ENCODE measurements around the gene CYGB. TPM values are rescaled to one million over a fixed set of nuclear protein-coding genes. Genes with fewer than 3 reads are reported as not detected.

The CYGB gene
- total RNA-seq, 1 donor from 2014 or later = 0.46 TPM

- no peak for TF ChIP-seq CTCF (IDR thresholded peaks at IDR 0.05; ENCODE audit: unreplicated experiment)
- no peaks in the 10 kb centered on the region for H3K27me3 Mint-ChIP-seq
- H3K36me3 Mint-ChIP-seq (ENCODE audit: insufficient read depth) = no peaks in the 10 kb centered on the region
- H3K4me1 Mint-ChIP-seq (ENCODE audit: low read depth) = peaks cover 15% of the 10 kb centered on the region
- no peak overlapping the region for H3K27ac Mint-ChIP-seq
- no peaks in the 10 kb centered on the region for H3K9me3 Mint-ChIP-seq (ENCODE audit: low read depth)
- no peak overlapping the region for H3K4me3 Mint-ChIP-seq (ENCODE audit: low read depth)
- DNase-seq (ENCODE audit: low spot score, unreplicated experiment) = no peak
Observed at GRCh38 chr17:76572201-76572910, 34.8 kb upstream of the CYGB start.

GRCh38 chr17:76570877-76571471 is 33.5 kb upstream of the CYGB start:
- Mint-ChIP-seq H3K9me3 (ENCODE audit: low read depth) (no peaks in the 10 kb centered on the region), H3K27me3 (no peaks in the 10 kb centered on the region), H3K27ac (no peak overlapping the region), H3K4me3 (ENCODE audit: low read depth) (no peak overlapping the region), H3K4me1 (ENCODE audit: low read depth) (peaks cover 20% of the 10 kb centered on the region), H3K36me3 (ENCODE audit: insufficient read depth) (peaks cover 1% of the 10 kb centered on the region)
- no peak for TF ChIP-seq CTCF (IDR thresholded peaks at IDR 0.05; ENCODE audit: unreplicated experiment)
- DNase-seq (ENCODE audit: low spot score, unreplicated experiment) = no peak

GRCh38 chr17:76570457-76570856 is 32.9 kb upstream of the CYGB start:
- TF ChIP-seq CTCF (IDR thresholded peaks at IDR 0.05; ENCODE audit: unreplicated experiment) = no peak
- Mint-ChIP-seq H3K36me3 (ENCODE audit: insufficient read depth) (peaks cover 4% of the 10 kb centered on the region), H3K9me3 (ENCODE audit: low read depth) (no peaks in the 10 kb centered on the region), H3K4me1 (ENCODE audit: low read depth) (peaks cover 20% of the 10 kb centered on the region), H3K4me3 (ENCODE audit: low read depth) (no peak overlapping the region), H3K27ac (no peak overlapping the region), H3K27me3 (no peaks in the 10 kb centered on the region)
- no peak for DNase-seq (ENCODE audit: low spot score, unreplicated experiment)

GRCh38 chr17:76569607-76570279 is 32.2 kb upstream of the CYGB start:
- H3K27ac Mint-ChIP-seq = peak overlapping the region; percentile 52
- TF ChIP-seq CTCF (IDR thresholded peaks at IDR 0.05; ENCODE audit: unreplicated experiment) = no peak
- H3K36me3 Mint-ChIP-seq (ENCODE audit: insufficient read depth) = peaks cover 5% of the 10 kb centered on the region
- H3K4me3 Mint-ChIP-seq (ENCODE audit: low read depth) = no peak overlapping the region
- H3K27me3 Mint-ChIP-seq = no peaks in the 10 kb centered on the region
- H3K4me1 Mint-ChIP-seq (ENCODE audit: low read depth) = peaks cover 20% of the 10 kb centered on the region
- no peak for DNase-seq (ENCODE audit: low spot score, unreplicated experiment)
- no peaks in the 10 kb centered on the region for H3K9me3 Mint-ChIP-seq (ENCODE audit: low read depth)

GRCh38 chr17:76568811-76569221 is 31.3 kb upstream of the CYGB start:
- H3K27me3 Mint-ChIP-seq = no peaks in the 10 kb centered on the region
- no peak for TF ChIP-seq CTCF (IDR thresholded peaks at IDR 0.05; ENCODE audit: unreplicated experiment)
- H3K9me3 Mint-ChIP-seq (ENCODE audit: low read depth) = no peaks in the 10 kb centered on the region
- peaks cover 5% of the 10 kb centered on the region for H3K36me3 Mint-ChIP-seq (ENCODE audit: insufficient read depth)
- peaks cover 20% of the 10 kb centered on the region for H3K4me1 Mint-ChIP-seq (ENCODE audit: low read depth)
- no peak overlapping the region for H3K4me3 Mint-ChIP-seq (ENCODE audit: low read depth)
- no peak for DNase-seq (ENCODE audit: low spot score, unreplicated experiment)
- H3K27ac Mint-ChIP-seq = no peak overlapping the region

Data from progenitor cell of endocrine pancreas (in vitro differentiated cells).